ENCODE measurements around the gene COPZ1.
"Not testable (repeated sequence)": the region's sequence is repeated elsewhere in the genome, so short reads cannot be mapped to it uniquely, and the experiment has no call there.

The COPZ1 gene

DNA sequence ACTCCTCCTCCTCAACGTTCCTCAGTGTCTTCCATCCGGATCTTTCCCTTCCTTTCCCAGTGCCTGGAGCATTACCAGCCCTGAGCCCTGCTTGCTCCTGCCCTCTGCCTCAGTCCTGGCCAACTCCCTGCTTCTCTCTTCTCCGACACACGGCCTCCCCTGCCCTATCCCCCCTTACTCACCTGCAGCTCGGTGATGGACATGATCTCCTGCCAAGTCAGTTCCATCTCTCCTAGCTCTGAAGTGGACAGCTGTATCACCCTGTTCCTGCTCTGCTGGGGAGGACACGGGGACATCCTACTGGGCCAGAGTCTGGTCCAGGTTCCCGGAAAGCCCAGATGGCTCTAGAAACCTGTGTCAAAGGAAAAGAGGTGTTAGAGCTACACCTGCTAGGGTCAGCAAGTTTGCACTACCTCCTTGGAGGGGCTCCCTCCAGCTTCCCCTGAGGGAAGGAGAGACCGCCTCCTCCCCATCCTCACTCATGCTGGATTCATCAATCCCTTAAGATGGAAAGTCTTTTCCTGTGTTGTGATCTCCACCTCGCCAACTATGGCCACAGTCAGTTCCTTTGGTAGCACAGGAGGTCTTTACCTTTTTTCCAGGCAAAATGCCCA lies 29.9 kb upstream of the COPZ1 start:
- DNase-seq: no peak

DNA sequence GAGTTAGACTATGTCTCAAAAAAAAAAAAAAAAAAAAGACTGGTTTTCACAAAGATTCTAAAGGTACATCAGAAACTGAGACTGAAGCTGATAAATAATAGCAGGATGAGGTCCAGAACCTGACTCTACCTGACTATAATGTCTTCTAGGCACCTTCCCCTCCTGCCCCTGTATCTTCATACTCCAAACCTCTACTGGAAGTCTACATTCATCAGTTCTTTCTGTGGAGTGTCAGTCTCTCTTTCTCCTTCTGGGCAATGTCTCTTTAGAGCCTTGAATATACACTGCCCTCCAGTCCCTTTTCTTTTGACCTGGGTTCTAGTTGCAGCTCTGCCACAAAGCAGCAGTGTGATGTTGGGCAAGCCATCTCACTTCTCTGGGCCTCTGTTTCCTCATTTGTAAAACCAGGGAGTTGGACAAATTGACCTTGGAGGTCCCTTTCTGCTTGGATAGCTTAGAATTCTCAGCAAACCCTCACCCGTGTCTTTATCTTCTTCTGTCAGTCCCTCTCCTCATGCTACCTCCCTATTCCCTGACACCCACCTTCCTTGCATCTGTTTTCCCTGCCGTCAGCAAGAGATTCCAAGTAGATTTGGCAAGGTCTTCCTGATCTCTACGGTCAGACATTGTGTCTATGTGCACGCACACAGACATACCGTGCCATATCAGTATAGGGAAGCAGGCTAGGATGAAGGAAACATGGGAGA lies 28.4 kb upstream of the COPZ1 start:
- DNase-seq: no peak

DNA sequence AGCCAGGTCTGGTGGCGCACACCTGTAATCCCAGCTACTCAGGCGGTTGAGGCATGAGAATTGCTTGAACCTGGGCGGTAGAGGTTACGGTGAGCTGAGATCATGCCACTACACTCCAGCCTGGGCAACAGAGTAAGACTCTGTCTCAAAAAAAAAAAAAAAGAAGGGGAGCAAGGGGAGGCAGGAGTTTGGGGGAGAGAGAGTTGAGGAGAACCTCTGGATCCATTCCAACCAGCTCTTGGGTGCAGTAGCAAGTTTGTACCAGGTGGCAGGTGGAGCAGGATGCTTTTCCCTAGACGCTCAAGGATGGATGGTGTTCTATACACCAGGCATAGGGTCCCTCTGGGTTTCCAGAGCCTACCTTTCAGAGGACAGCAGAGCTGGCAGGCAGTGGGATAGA lies 26.0 kb upstream of the COPZ1 start:
- DNase-seq: no peak

GRCh38 chr12:54299515-54300224 lies 25.3 kb upstream of the COPZ1 start:
- no peak for DNase-seq

- no peak for DNase-seq
These were observed 24.7 kb upstream of the COPZ1 start for GRCh38 chr12:54300225-54300731.

GRCh38 chr12:54300732-54301427 lies 24.1 kb upstream of the COPZ1 start, which contains the start of gene NFE2:
TSS of gene NFE2 (minus strand) at chr12:54301015. CDS start at chr12:54295248, 5,767 bp downstream.
- no peak for DNase-seq

DNA sequence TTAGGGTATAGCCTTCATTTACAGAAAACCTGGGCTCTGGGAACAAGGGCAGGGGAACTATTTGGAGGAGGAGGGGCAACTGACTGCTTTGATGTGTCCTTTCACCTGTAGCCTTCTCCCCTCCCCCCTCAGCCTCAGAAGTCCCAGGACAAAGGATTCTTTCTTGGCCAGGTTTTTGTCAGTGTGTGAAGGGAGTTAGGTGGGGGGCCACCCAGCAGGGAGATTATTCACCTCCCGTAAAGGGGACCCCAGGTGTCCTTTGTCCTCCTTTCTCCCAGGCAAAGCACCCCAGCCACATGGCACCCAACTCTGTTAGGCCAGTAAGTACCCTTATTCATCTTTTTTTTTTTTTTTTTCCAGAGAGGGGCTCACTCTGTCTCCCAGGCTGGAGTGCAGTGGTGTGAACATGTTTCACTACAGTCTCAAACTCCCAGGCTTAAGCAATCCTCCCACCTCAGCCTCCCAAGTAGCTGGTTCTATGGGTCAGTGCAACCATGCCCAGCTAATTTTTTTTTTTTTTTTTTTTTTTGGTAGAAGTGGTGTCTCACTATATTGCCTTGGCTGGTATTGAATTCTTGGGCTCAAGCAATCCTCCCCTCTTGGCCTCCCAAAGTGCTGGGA lies 23.4 kb upstream of the COPZ1 start:
- DNase-seq: no peak

- DNase-seq: no peak
These were observed 21.3 kb upstream of the COPZ1 start for GRCh38 chr12:54303640-54304039.

DNA sequence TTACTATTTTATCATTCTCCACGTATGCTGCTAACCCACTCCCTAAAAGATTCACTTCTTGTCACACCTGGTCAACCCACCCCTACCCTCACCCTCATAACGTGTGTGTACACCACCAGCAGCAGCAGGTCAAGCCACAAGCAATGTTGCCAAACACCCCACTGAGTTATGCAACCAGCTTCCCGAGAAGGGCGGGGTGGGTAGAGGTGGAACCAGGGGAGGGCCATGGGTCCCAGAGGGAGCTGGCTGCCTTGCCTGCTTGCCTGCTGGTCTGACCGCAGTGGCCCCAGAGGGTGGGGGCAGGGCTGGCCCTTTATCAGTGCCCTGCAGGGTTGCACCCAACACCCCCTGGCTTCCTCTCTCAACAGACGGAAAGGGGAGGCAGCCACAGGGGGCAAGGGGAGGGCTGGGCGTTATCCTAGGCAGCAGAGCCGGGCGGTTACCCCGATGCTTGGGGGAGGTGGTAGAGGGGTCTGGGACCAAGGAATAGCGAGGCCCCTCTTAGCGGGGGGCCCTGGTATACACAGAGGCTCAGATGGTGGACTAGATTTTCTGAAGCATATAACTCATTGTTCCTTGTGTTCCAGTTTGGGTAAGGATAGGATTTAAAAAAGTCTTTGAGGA lies 20.6 kb upstream of the COPZ1 start:
- no peak for DNase-seq

GRCh38 chr12:54306925-54307741 lies 17.8 kb upstream of the COPZ1 start:
- DNase-seq: no peak

DNA sequence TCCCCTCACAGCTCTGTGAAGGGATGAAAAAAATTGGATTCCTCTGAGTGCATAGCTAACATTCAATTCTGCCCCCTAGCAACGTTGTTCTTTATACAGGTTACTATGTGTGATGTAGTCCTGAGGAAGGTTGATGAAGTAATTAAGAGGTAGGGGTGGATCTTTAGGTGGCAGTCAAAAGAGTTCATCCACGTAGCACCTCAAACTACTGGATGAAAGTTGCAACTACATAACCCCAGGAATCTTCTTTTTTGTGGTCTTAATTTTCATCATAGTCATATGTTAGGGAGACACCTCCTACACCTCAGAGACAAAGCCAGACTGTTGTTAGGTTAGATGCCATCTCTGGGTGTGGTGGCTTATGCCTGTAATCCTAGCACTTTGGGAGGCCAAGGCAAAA lies 13.9 kb upstream of the COPZ1 start:
- DNase-seq: no peak

DNA sequence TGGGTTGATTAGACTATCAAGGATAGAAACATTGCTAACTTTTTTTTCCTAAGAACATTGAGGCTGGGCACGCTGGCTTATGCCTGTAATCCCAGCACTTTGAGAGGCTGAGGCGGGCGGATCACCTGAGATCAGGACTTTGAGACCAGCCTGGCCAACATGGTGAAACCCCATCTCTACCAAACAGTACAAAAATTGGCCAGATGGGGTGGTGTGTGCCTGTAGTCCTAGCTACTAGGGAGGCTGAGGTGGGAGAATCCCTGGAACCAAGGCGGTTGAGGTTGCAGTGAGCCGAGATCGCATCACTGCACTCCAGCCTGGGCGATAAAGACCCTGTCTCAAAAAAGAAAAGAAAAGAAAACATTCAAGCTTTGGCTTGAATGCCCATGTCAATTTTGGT lies 12.6 kb upstream of the COPZ1 start:
- not testable (repeated sequence) for DNase-seq

DNA sequence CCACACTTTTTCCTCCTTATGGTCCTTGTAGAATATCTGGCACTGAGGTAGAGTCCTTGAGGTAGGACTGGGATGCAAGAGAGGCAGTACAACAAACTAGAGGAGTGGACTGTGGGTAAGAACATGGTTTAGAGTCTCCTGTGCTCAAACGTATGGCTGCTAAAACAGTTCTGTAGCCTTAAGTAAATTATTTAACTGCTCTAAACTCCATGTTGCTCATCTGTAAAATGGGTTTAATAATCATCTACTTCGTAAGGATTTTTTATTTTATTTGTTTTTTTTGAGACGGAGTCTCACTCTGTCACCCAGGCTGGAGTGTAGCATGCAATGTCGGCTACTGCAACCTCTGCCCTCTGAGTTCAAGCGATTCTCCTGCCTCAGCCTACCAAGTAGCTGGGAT lies 3.6 kb upstream of the COPZ1 start:
- DNase-seq: no peak

- not testable (repeated sequence) for DNase-seq
These were observed 645 bp downstream of the COPZ1 start for GRCh38 chr12:54325442-54326109.

DNA sequence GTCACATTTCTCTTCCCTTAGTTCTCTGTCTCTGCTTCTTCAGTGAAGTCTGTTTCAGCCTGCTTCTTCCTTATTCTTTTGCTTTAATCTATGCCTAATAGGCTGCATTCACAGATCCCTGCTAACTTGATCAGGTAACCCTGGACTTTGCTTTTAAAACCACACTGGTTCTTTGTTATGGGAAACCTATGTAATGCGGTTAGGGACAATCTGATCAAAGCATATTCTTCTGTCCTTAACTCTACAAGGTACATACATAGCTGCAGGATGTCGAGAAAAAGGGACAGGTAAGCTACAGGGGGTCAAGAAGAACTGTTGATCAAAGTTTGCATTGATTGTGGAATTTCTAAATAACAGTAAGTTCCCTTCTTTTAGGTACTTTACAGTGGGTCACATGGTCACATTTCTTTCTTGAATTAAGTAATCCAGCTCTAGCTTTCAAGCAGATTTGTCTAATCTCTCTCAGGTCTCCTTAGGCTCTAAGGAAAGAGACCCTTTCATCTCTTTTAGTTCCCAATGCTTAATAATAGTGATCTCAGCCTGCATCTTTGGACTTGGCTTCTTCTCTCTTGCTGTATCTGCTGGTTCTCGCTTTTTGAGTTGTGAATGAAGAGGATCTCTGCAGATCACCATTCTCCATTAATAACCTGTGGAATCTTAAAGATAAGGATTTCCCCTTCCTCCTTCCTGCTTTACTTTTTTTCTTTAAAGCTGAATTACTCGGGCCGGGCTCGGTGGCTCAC lies 3.8 kb downstream of the COPZ1 start:
- DNase-seq: no peak

DNA sequence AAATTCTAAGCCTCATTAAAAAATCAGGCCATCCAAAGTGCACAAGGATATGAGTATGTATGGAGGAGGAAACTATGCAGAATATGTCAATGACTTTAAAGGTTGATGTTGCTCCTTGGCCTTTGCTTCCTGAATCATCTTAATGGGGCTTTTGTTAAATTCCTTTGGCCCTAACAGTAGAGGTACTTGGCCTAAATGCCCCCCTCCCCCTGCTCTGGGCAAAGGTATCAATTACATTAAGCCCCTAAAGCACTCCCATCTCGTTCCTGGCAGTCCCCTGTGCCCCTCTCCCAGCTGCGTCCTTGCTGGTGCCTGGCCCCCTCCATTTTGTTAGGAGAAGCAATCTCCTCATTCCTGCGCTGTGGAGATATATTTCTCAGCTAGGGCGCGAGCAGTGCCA lies 4.8 kb downstream of the COPZ1 start:
- DNase-seq: no peak

DNA sequence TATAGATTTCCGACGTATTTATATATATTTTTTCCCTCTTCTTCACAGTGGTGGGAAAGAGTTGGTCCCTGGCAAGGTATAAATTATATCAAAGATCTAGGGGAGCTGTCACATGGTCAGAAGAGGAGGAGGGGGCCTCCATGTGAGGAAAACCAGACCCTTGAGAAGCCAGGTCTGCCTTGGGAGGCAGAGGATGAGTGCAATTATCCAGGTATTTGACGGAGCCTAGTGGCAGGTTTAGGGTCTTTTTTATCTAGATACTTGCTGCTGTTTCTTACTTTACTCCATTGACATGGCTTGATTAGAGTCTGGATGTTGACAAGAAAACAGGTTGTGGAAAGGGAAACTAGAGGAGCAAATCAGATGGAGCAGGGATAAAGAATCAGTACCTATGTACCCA lies 5.5 kb downstream of the COPZ1 start:
- DNase-seq: no peak

GRCh38 chr12:54331461-54331860 lies 6.5 kb downstream of the COPZ1 start:
- DNase-seq: no peak

GRCh38 chr12:54333420-54334034 lies 8.6 kb downstream of the COPZ1 start:
- DNase-seq: no peak
